Measurements from ENCODE around the gene BICD2. TPM values are rescaled to one million over a fixed set of nuclear protein-coding genes. Genes with fewer than 3 reads are reported as not detected.
A peak's percentile ranks its signal among the peaks of the same experiment; 100 is the strongest.

Gene BICD2
- total RNA-seq, 4 donors from 2014 or later, result 135 to 201 (median 153) TPM

GRCh38 chr9:92749934-92750315 lies 14.7 kb downstream of the BICD2 start:
- Histone ChIP-seq H3K4me3 (no peak overlapping the region), H3K36me3 (no peaks in the 10 kb centered on the region), H3K9me3 (no peaks in the 10 kb centered on the region), H3K4me1 (peaks cover 79% of the 10 kb centered on the region), H3K27me3 (no peaks in the 10 kb centered on the region), H3K27ac (peak overlapping the region; percentile 77)
- DNase-seq (ENCODE audit: low spot score in 2 of 2), result peak in 1 of 2 donors; percentile 58
- TF ChIP-seq POLR2AphosphoS5 (IDR thresholded peaks at IDR 0.05) (no peak), EP300 (IDR thresholded peaks at IDR 0.05) (no peak), CTCF (IDR thresholded peaks at IDR 0.05) (no peak), POLR2A (IDR thresholded peaks at IDR 0.05) (no peak)
- 51% methylated on average over 6 of the region's 6 CpGs for WGBS

GRCh38 chr9:92749071-92749933 lies 15.3 kb downstream of the BICD2 start:
- WGBS, result 48% methylated on average over 8 of the region's 12 CpGs

GRCh38 chr9:92748233-92748497 lies 16.5 kb downstream of the BICD2 start:
- no peak overlapping the region for H3K4me3 ChIP-seq
- no peaks in the 10 kb centered on the region for H3K36me3 ChIP-seq
- peak overlapping the region; percentile 77 for H3K27ac ChIP-seq
- no peak for DNase-seq (ENCODE audit: low spot score in 2 of 2)
- H3K27me3 ChIP-seq, result no peaks in the 10 kb centered on the region
- no peaks in the 10 kb centered on the region for H3K9me3 ChIP-seq
- peaks cover 80% of the 10 kb centered on the region for H3K4me1 ChIP-seq
- no peak for TF ChIP-seq POLR2AphosphoS5 (IDR thresholded peaks at IDR 0.05)
- no peak for TF ChIP-seq CTCF (IDR thresholded peaks at IDR 0.05)
- TF ChIP-seq POLR2A (IDR thresholded peaks at IDR 0.05), result no peak
- TF ChIP-seq EP300 (IDR thresholded peaks at IDR 0.05), result no peak
- WGBS, result 55% methylated on average over 3 of the region's 3 CpGs

More at GRCh38 chr9:92749071-92749933, 15.3 kb downstream of the BICD2 start:
- peak; percentile 62 to 78 for DNase-seq (ENCODE audit: low spot score in 2 of 2)
- Histone ChIP-seq H3K4me1 (peaks cover 82% of the 10 kb centered on the region), H3K27ac (peak overlapping the region; percentile 77), H3K4me3 (no peak overlapping the region), H3K27me3 (no peaks in the 10 kb centered on the region), H3K9me3 (no peaks in the 10 kb centered on the region), H3K36me3 (no peaks in the 10 kb centered on the region)
- TF ChIP-seq POLR2AphosphoS5 (IDR thresholded peaks at IDR 0.05) (no peak), EP300 (IDR thresholded peaks at IDR 0.05) (no peak), POLR2A (IDR thresholded peaks at IDR 0.05) (no peak), CTCF (IDR thresholded peaks at IDR 0.05) (no peak)

- H3K4me1 ChIP-seq, result peaks cover 75% of the 10 kb centered on the region
- no peak overlapping the region for H3K4me3 ChIP-seq
- peak; percentile 47 to 55 for DNase-seq (ENCODE audit: low spot score in 2 of 2)
- H3K36me3 ChIP-seq, result no peaks in the 10 kb centered on the region
- H3K9me3 ChIP-seq, result no peaks in the 10 kb centered on the region
- no peak for TF ChIP-seq EP300 (IDR thresholded peaks at IDR 0.05)
- no peak for TF ChIP-seq POLR2A (IDR thresholded peaks at IDR 0.05)
- no peak for TF ChIP-seq CTCF (IDR thresholded peaks at IDR 0.05)
- TF ChIP-seq POLR2AphosphoS5 (IDR thresholded peaks at IDR 0.05), result no peak
- WGBS, result 50% methylated on average over 9 of the region's 9 CpGs
- peak overlapping the region; percentile 77 for H3K27ac ChIP-seq
- H3K27me3 ChIP-seq, result no peaks in the 10 kb centered on the region
These were observed 17.0 kb downstream of the BICD2 start for GRCh38 chr9:92747459-92748232.

Measured in suprapubic skin (tissue), 4 donors.